ENCODE measurements around the gene SUGP2. TPM values are rescaled to one million over a fixed set of nuclear protein-coding genes. Genes with fewer than 3 reads are reported as not detected.

SUGP2 gene
- total RNA-seq, 6 experiments from 2014 or later: 17.4 to 36.4 (median 30.0) TPM

GRCh38 chr19:19064098-19064722, 30.9 kb upstream of the SUGP2 start:
- H3K9me3 ChIP-seq: no peaks in the 10 kb centered on the region
- peak overlapping the region; percentile 58 to 85 (median 73) for H3K4me3 ChIP-seq
- ATAC-seq (no peak), DNase-seq (no peak)
- intact Hi-C loops (cut with DNase I): no loop called here
- H3K27me3 ChIP-seq: no peaks in the 10 kb centered on the region
- peaks cover 0 to 65% (median 22%) of the 10 kb centered on the region in 4 donors for H3K4me1 ChIP-seq
- H3K27ac ChIP-seq: peak overlapping the region in 2 of 3 donors; percentile 54 to 83
- no peaks in the 10 kb centered on the region for H3K36me3 ChIP-seq
- no peak for TF ChIP-seq POLR2A (IDR thresholded peaks at IDR 0.05)
- TF ChIP-seq, protein P1, sequence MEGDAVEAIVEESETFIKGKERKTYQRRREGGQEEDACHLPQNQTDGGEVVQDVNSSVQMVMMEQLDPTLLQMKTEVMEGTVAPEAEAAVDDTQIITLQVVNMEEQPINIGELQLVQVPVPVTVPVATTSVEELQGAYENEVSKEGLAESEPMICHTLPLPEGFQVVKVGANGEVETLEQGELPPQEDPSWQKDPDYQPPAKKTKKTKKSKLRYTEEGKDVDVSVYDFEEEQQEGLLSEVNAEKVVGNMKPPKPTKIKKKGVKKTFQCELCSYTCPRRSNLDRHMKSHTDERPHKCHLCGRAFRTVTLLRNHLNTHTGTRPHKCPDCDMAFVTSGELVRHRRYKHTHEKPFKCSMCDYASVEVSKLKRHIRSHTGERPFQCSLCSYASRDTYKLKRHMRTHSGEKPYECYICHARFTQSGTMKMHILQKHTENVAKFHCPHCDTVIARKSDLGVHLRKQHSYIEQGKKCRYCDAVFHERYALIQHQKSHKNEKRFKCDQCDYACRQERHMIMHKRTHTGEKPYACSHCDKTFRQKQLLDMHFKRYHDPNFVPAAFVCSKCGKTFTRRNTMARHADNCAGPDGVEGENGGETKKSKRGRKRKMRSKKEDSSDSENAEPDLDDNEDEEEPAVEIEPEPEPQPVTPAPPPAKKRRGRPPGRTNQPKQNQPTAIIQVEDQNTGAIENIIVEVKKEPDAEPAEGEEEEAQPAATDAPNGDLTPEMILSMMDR (IDR thresholded peaks at IDR 0.05): peak in 1 of 4 donors; percentile 18
- under 1% methylated on average over 9 of the region's 29 CpGs for WGBS (ENCODE audit: insufficient coverage, low coverage, low lambda C conversion rate, missing lambda C conversion rate)

DNA sequence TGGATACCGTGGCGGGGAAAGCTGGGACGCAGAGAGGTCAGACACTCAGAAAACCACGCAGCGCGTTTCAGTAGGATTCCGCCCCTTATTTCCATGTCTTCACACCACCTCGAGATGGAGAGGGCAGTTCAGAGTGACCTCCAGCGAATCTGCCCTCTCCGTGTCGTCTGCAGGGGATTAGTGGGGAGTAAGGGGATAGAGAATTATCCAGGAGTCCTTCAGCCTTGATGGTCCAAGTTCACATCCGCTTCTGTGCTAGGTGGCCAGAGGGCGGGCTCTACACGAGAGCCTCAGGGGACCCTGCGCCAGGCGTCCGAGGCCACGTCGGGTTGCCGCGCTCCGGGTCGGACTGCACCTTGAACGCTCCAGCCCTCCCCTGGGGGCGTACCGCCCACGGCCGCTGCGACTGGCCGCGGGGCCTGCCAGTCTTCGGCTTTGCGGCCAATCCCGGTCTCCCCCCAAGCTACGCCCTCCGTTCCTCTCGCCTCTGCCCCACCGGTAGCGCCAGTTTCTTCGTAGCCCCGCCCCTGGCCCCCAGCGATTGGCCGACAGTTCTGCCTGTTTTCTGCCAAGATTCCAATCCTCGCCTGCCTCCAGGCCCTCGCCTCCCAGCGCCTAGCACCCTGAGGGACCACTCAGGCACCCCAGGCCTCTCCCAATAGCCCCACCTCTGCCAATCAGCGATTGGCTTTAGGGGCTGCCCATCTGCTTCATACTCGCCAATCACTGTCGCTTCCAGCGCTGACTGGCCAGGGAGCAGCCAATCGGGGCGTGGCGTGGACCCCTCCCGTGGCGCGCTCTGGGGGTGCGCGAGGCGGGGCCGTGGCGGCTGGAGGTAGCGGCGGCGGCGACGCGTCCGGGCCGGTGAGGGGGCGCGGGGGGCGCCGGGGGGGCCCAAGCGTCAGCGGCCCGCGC, 30.1 kb upstream of the SUGP2 start, which contains the start of gene SLC25A42:
Gene SLC25A42 (plus strand): TSS at position 812 of the 915 bp plus-strand sequence. CDS start 32,131 bp downstream, outside the sequence.
- ATAC-seq: peak; percentile 87 to 94 (median 89)
- peak within 1 kb of the TSS; percentile 58 to 85 (median 73) for H3K4me3 ChIP-seq
- H3K27me3 ChIP-seq: no peaks in the 10 kb centered on the region
- DNase-seq: peak; percentile 99 to 100 (median 100)
- H3K36me3 ChIP-seq: no peaks in the 10 kb centered on the region
- intact Hi-C loops (cut with DNase I): no loop called here
- H3K9me3 ChIP-seq: no peaks in the 10 kb centered on the region
- H3K27ac ChIP-seq: peak within 1 kb of the TSS; percentile 12 to 83 (median 58)
- peaks cover 0 to 69% (median 21%) of the 10 kb centered on the region in 4 donors for H3K4me1 ChIP-seq
- 3% methylated on average over 43 of the region's 77 CpGs for WGBS (ENCODE audit: insufficient coverage, low coverage, low lambda C conversion rate, missing lambda C conversion rate)
- TF ChIP-seq, protein P1 (IDR thresholded peaks at IDR 0.05): no peak
- peak; percentile 42 for TF ChIP-seq POLR2A (IDR thresholded peaks at IDR 0.05)

- Histone ChIP-seq H3K36me3 (peaks cover 0 to under 1% (median 0%) of the 10 kb centered on the region in 4 donors), H3K27ac (peak overlapping the region; percentile 12 to 64 (median 58)), H3K27me3 (no peaks in the 10 kb centered on the region), H3K4me1 (peaks cover 0 to 68% (median 19%) of the 10 kb centered on the region in 4 donors), H3K4me3 (peak overlapping the region; percentile 32 to 46 (median 44)), H3K9me3 (no peaks in the 10 kb centered on the region)
- intact Hi-C loops (cut with DNase I): no loop called here
- TF ChIP-seq, protein P1 (IDR thresholded peaks at IDR 0.05): no peak
- TF ChIP-seq POLR2A (IDR thresholded peaks at IDR 0.05): no peak
- no peak for ATAC-seq
- DNase-seq: no peak
- 0% methylated on average over 1 of the region's 4 CpGs for WGBS (ENCODE audit: insufficient coverage, low coverage, low lambda C conversion rate, missing lambda C conversion rate)
These were observed 29.3 kb upstream of the SUGP2 start for GRCh38 chr19:19062454-19063182.

DNA sequence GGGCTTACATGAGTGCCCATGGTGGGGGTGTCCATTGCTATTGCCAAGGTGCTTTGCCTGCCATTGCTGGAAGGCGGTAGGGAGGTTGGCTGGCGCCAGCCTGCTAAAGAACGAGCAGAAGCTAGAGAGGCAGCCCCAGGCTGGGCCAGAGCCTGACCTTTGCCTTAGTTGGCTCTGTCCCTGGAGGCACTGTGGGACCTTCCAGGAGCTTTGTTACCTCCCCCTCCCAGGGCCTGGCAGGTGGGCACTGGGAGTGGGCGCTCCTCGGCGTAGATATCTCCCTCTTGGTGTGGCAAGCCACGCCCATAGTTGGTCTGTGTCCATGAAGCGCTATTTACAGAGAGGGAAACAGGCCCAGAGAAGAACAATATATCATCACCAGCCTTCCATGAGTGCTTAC, 28.2 kb upstream of the SUGP2 start:
- peaks cover 0 to 68% (median 15%) of the 10 kb centered on the region in 4 donors for H3K4me1 ChIP-seq
- H3K9me3 ChIP-seq: no peaks in the 10 kb centered on the region
- no peak overlapping the region for H3K4me3 ChIP-seq
- no CpG with 5 or more reads among the region's 8 CpGs for WGBS (ENCODE audit: insufficient coverage, low coverage, low lambda C conversion rate, missing lambda C conversion rate)
- peak overlapping the region in 2 of 3 donors; percentile 10 to 64 for H3K27ac ChIP-seq
- DNase-seq (peak in 1 of 3 donors; percentile 41), ATAC-seq (peak in 1 of 4 donors; percentile 1)
- intact Hi-C loops (cut with DNase I): no loop called here
- H3K27me3 ChIP-seq: no peaks in the 10 kb centered on the region
- TF ChIP-seq, protein P1 (IDR thresholded peaks at IDR 0.05): no peak
- TF ChIP-seq POLR2A (IDR thresholded peaks at IDR 0.05): no peak
- H3K36me3 ChIP-seq: peaks cover 0 to 4% (median 0%) of the 10 kb centered on the region in 4 donors

All from right lobe of liver (tissue), 6 donors.